ENCODE measurements around the gene TBCE. TPM values are rescaled to one million over a fixed set of nuclear protein-coding genes. Genes with fewer than 3 reads are reported as not detected.
"Not testable (repeated sequence)": the region's sequence is repeated elsewhere in the genome, so short reads cannot be mapped to it uniquely, and the experiment has no call there.

The TBCE gene
- total RNA-seq, 4 donors from 2014 or later, result 17.6 to 58.6 (median 36.4) TPM

- TF ChIP-seq, protein P1, sequence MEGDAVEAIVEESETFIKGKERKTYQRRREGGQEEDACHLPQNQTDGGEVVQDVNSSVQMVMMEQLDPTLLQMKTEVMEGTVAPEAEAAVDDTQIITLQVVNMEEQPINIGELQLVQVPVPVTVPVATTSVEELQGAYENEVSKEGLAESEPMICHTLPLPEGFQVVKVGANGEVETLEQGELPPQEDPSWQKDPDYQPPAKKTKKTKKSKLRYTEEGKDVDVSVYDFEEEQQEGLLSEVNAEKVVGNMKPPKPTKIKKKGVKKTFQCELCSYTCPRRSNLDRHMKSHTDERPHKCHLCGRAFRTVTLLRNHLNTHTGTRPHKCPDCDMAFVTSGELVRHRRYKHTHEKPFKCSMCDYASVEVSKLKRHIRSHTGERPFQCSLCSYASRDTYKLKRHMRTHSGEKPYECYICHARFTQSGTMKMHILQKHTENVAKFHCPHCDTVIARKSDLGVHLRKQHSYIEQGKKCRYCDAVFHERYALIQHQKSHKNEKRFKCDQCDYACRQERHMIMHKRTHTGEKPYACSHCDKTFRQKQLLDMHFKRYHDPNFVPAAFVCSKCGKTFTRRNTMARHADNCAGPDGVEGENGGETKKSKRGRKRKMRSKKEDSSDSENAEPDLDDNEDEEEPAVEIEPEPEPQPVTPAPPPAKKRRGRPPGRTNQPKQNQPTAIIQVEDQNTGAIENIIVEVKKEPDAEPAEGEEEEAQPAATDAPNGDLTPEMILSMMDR (IDR thresholded peaks at IDR 0.05), result no peak
- TF ChIP-seq POLR2A (IDR thresholded peaks at IDR 0.05), result no peak
- no peaks in the 10 kb centered on the region for H3K9me3 ChIP-seq
- DNase-seq, result no peak
- no peak overlapping the region for H3K4me3 ChIP-seq
- H3K27ac ChIP-seq, result no peak overlapping the region
- no peaks in the 10 kb centered on the region for H3K4me1 ChIP-seq
- H3K27me3 ChIP-seq, result no peaks in the 10 kb centered on the region
- peaks cover 0 to 97% (median 0%) of the 10 kb centered on the region in 3 donors for H3K36me3 ChIP-seq
These were observed 83.2 kb downstream of the TBCE start for GRCh38 chr1:235450433-235450832.

GRCh38 chr1:235450886-235451483, 83.8 kb downstream of the TBCE start:
- no peaks in the 10 kb centered on the region for H3K4me1 ChIP-seq
- no peak for DNase-seq
- H3K9me3 ChIP-seq, result no peaks in the 10 kb centered on the region
- H3K27ac ChIP-seq, result no peak overlapping the region
- H3K36me3 ChIP-seq, result peaks cover 0 to 92% (median 0%) of the 10 kb centered on the region in 3 donors
- no peak overlapping the region for H3K4me3 ChIP-seq
- no peak for TF ChIP-seq POLR2A (IDR thresholded peaks at IDR 0.05)
- TF ChIP-seq, protein P1 (IDR thresholded peaks at IDR 0.05), result no peak
- H3K27me3 ChIP-seq, result no peaks in the 10 kb centered on the region

DNA sequence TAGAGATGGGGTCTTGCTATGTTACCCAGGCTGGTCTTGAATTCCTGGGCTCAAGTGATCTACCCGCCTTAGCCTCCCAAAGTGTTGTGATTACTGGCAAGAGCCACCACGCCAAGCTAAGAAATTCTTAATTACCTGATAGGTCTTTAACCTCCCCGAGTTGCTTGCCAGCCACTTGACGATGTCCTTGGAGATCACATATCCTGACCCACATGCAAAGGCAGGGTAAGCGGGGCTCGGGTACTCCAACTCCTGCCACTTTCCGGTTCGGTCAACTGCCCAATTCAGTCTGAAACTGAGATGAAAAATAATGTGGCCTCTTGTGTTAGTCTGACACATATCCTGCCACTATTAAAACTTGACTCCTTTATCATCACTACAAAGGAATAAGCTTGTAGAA, 86.8 kb downstream of the TBCE start:
- TF ChIP-seq, protein P1 (IDR thresholded peaks at IDR 0.05), result no peak
- TF ChIP-seq POLR2A (IDR thresholded peaks at IDR 0.05), result no peak
- peaks cover 0 to 70% (median 0%) of the 10 kb centered on the region in 3 donors for H3K36me3 ChIP-seq
- H3K4me1 ChIP-seq, result no peaks in the 10 kb centered on the region
- no peak overlapping the region for H3K4me3 ChIP-seq
- no peaks in the 10 kb centered on the region for H3K9me3 ChIP-seq
- H3K27ac ChIP-seq, result no peak overlapping the region
- H3K27me3 ChIP-seq, result no peaks in the 10 kb centered on the region
- DNase-seq, result no peak

- H3K27ac ChIP-seq, result no peak overlapping the region
- H3K4me3 ChIP-seq, result no peak overlapping the region
- no peaks in the 10 kb centered on the region for H3K4me1 ChIP-seq
- no peak for DNase-seq
- TF ChIP-seq, protein P1 (IDR thresholded peaks at IDR 0.05), result no peak
- no peak for TF ChIP-seq POLR2A (IDR thresholded peaks at IDR 0.05)
- no peaks in the 10 kb centered on the region for H3K9me3 ChIP-seq
- H3K36me3 ChIP-seq, result peaks cover 0 to 59% (median 0%) of the 10 kb centered on the region in 3 donors
- no peaks in the 10 kb centered on the region for H3K27me3 ChIP-seq
These were observed 87.9 kb downstream of the TBCE start for GRCh38 chr1:235455097-235455496.

- TF ChIP-seq POLR2A (IDR thresholded peaks at IDR 0.05), result no peak
- TF ChIP-seq, protein P1 (IDR thresholded peaks at IDR 0.05), result no peak
- no peak for DNase-seq
- no peak overlapping the region for H3K27ac ChIP-seq
- H3K9me3 ChIP-seq, result no peaks in the 10 kb centered on the region
- no peak overlapping the region for H3K4me3 ChIP-seq
- peaks cover 0 to 51% (median 0%) of the 10 kb centered on the region in 3 donors for H3K36me3 ChIP-seq
- H3K27me3 ChIP-seq, result no peaks in the 10 kb centered on the region
- H3K4me1 ChIP-seq, result no peaks in the 10 kb centered on the region
These were observed 88.6 kb downstream of the TBCE start for GRCh38 chr1:235455823-235456222.

GRCh38 chr1:235457856-235458255, 90.6 kb downstream of the TBCE start:
- H3K27ac ChIP-seq, DNase-seq, H3K27me3 ChIP-seq, H3K4me1 ChIP-seq, H3K4me3 ChIP-seq, H3K9me3 ChIP-seq: not testable (repeated sequence)
- peaks cover 0 to 32% (median 0%) of the 10 kb centered on the region in 3 donors for H3K36me3 ChIP-seq

All from Peyer's patch (tissue), 4 donors.